Measurements from ENCODE around the gene AXIN1.
"Not testable (repeated sequence)": the region's sequence is repeated elsewhere in the genome, so short reads cannot be mapped to it uniquely, and the experiment has no call there.

AXIN1 gene

DNA sequence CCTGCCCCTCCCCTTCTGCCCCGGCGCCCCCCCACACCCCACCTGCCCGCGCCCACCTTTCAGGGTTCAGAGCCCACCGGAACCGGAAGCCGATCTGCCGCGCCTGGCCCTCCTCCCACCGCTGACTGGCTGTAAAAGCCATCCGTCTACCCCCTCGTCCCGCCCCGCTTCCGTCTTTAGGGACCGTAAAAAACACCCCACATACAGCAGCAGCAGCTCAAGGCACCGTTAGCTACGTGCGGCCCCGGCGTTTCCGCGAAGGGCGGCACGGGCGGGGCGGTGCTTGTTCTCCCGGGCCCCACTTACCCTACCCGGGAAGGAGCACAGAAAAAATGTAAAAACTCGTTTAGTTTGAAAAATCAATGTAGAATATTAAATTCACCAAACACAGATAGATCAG lies 17.9 kb upstream of the AXIN1 start, which contains the start of gene MRPL28:
Gene MRPL28 (minus strand): TSS at position 96 of the 400 bp plus-strand sequence. CDS start 320 bp downstream, outside the sequence.
- peak; percentile 91 for DNase-seq (ENCODE audit: low spot score)

DNA sequence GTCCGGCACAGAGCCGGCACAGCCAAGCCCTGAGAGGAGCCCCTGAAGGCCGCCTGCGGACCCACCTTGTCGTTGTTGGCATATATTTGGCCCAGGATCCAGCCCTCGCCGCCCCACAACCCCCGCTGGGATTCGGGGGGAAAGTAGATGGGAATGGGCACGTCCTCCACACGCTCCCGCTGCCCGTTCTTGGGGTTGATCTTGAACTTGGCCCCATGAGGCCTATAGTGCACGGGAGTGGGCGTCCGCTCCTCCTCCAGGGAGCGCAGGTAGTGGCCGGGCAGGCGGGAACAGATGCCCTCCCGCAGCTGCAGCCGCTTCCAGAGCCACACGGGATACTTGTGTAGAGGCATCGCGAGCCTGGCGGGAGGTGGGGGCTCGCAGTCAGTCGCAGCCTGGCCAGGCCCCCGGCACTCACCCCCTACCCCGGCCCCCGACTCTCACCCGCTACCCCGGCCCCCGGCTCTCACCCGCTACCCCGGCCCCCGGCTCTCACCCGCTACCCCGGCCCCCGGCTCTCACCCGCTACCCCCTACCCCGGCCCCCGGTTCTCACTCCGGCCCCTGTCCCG lies 17.4 kb upstream of the AXIN1 start:
- DNase-seq (ENCODE audit: low spot score): peak; percentile 53

DNA sequence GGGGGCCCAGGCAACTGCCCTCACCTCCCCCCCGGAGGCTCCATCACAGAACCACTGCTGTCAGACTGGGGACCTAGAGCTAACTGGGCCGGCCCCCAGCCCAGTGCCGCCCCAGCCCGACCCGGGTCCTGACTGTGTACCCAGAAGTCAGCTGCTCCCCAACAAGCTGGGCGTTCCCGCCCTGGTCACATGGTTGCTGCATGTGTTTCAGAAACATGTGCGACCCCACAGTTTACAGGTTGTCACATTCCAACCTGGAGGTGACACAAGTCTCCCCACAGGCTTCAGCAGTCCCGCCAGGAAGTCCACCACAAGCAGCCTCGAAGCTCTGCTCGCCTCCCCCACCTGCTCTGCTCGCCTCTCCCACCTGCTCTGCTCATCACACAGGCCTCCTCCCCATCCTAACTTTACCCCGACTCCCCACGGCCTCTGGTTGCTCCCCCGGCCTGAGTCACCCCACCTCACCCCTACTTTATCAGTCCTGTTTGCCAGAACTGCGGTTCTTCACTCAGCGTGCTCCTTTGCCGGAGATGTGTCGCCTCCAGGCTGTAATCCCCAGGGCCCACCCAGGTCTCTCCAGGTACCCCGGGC lies 16.8 kb upstream of the AXIN1 start:
- no peak for DNase-seq (ENCODE audit: low spot score)

DNA sequence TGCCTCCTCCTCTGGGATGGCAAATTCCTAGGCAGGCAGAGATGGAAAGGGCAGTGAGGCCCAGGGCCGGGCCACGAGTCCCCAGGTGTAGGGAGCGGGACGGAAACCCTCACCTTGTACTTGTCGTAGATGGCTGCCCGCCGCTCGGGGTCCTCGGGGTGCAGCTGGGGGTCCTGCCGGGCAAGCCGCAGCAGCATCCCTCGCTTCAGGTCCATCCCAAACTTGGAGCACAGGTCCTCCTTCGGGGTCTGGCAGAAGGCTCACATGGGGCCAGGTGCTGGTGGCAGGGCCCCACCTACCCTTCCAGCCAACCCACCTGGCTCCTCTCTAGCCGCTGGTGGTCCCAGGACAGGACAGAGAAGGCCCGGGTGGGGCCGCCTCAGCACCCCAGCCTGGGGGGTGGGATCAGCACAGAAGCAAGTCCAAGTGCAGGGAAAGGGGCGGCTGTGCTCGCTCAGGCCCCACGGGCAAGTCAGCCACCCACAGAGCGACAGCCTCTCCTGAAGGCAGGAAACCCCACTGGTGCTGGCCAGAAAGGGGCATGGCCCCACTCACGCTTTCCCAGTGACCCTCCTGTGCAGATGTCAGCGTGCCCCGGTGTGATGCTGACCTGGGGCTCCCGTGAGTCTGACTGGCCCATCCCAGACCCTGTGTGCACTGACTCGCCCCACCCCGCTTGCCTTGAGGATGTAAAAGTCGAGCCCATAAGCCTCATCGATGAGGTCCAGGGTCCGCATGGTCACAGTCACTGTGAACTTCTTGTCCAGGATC lies 16.1 kb upstream of the AXIN1 start:
- no peak for DNase-seq (ENCODE audit: low spot score)

DNA sequence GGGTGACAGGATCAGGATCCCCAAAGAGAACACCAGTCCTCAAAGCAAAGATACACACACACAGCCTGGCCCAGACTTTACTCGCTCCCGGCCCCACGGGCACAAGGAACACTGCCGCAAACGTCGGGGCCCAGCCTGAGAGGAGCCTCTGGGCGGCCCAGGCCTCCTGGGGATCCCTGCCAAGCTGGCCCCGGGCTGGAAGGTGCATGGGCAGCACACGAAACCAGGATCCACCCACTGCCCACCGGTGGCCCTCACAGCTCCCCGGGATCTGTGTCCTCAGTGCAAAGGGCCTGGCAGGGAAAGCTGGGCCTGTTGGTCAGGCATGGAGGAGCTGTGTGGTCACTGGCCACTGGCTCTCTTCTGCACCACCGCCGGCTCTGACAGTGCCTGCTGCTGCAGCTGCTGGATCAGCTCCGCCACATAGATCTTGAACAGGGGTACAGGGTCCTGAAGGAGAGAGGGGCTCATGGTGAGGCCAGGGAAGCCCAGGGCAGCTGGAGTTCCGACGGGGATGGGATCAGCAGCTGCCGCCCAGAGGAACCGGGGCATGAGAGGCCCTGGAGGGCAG lies 14.9 kb upstream of the AXIN1 start:
- no peak for DNase-seq (ENCODE audit: low spot score)

DNA sequence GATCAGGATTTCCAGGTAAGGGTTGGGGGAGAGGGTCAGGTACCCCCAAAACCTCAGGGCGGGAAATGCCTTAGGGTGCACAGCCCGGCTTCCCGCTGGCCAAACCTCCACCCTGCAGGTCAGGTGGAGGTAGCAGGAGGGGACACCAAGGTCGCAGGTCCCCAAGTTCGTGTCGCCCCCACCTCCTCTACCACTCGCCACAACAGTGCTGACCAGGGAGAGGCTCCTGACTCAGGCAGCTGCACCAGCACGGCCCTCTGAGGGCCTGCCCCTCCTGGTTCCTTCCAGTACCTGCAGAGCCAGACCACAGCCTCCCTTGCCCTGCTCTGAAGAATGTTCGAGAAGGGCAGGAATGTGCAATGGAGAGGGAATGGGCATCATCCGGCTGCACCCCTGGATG lies 14.0 kb upstream of the AXIN1 start:
- DNase-seq (ENCODE audit: low spot score): no peak

DNA sequence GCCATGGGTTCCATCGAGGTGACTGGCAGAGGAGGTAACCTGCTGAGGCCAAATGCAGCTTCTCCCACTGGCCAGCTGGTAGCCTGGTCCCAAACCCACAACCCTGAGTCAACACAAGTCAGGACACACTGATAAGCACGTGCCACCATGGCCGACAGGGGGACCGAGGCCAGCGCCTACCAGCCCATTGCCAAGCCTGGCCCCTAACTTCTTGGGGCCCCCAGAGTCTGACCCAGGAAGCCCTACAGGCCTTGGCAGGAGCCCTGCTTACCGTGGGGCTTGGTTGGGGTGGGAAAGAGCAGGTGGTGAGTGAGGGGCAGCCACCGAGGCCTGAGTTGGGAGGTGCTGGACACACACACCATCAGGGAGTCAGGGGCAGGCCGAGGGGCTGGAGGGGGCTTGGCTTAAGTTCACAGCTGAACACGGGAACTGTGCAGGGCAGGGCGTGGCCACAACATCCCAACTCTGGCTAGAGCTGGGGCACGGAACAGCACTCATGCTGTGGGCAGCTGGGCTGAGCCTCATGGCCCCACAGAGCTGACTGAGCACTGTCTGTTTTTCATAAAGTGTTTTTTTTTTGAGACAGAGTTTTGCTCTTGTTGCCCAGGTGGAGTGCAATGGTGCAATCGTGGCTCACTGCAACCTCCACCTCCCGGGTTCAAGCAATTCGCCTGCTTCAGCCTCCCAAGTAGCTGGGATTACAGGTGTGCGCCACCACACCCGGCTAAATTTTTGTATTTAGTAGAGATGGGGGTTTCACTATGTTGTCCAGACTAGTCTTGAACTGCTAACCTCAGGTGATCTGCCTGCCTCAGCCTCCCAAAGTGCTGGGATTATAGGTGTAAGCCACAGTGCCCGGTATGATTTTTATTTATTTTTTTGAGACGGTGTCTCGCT lies 12.3 kb upstream of the AXIN1 start:
- no peak for DNase-seq (ENCODE audit: low spot score)

DNA sequence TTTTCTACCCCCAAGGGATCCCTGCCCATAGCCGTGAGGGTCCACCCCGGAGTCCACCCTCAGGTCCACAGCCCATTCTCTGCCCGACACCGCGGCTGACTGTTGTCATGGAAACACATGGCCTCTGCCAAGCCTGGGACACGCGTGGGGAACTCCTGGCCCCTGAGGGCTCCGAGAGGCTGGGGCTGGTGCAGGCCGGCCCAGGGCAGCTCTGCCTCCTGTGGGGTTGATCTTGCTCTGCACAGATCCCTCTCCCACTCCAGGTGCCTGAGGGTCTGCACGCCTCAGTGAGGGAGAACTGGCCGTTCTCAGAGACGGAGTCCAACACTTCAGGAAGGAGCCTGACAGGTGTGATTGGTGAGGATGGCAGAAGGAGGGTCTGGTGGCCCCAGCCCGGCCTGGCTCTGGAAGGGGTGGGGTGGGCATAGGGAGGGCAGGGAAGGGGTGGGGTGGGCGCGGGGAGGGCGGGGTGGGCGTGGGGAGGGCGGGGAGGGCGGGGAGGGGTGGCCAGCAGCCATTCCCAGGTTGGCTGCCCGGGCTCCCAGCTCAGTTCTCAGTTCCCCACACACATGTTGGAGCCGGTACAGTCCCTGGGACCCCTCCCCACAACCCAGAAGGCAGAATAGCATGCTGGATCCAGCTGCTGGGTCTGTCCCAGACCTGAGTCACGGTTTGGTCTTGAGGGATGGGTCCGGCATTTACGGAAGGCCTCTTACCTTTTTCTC lies 11.4 kb upstream of the AXIN1 start:
- no peak for DNase-seq (ENCODE audit: low spot score)

DNA sequence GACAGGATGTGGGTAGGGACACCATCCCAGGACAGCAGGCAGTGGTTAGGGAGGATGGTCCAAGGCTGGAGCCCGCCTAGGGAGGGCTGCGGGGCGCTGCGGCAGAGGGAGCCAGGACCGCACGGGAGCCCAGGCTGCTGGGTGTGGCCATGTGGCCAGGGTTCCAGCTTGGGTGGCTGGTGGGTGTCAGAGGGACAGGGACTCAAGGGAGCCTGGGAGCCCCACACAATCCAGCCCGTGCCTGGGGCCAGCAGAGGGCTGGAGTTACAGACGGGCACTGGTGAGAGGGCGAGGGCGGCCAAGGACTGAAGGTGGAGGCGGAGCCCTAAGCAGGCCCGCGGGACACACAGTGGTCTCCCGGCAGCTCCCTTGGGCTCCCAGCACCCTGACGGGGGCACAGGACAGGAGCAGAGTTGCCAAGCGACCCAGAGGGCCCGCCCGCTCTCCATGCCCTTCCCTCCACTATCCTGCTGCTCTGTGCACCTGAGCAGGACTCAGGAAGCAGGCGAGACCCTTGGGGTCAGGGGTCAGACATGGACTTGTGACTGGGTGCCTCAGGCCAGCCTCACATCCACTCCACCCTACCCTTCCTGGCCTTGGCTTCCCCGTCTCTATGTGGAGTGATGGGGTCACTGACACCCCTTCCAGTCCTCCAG lies 10.7 kb upstream of the AXIN1 start:
- no peak for DNase-seq (ENCODE audit: low spot score)

DNA sequence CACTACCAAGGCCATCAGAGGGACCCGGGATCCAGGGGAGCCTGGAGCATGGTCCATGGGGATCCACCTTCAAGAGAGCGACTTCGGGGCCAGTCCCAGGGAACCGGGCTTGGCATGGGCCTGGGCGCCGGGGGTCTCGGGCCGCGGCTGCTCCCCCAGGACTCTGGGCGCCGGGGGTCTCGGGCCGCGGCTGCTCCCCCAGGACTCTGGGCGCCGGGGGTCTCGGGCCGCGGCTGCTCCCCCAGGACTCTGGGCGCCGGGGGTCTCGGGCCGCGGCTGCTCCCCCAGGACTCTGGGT lies 10.1 kb upstream of the AXIN1 start:
- DNase-seq (ENCODE audit: low spot score): not testable (repeated sequence)

DNA sequence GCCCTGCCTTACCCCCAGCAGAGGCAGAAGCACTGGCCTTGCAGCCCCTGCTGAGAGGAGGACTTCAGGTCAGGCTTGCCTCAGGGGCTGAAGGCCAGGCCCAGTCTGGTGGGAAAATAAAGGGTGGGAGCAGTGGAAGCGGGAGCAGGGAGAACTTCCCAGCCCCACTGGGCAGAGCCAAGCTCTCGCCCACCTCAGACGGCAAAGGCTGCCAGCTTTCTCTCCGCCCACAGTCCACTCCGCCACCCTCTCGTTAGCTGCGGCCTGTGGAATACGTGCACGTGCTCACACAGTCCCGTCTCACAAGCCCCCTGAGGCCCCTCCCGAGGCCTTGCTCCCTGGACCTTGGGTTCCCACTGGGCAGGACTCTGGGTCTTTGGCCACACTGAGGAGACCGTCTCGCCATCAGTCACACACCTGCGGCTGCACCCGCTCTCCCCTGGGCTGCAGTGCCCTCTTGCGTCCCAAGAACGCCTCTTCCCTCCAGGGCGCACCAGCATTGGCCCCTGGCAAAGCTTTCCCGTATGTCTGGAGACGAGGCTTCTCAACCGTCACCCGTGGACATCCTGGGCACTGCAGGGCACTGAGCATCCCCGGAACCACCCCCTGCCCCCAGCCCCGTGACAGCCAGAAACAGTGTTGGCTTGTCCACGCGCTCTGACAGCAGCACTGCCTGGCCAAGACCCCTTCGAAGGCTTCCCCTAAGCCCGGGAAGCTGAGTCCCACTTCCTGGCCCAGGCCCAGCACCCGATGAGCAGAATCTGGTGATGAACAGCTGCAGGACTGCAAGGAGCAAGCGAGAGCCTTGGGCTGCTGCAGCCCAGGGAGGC lies 9.6 kb upstream of the AXIN1 start:
- DNase-seq (ENCODE audit: low spot score): peak; percentile 85

DNA sequence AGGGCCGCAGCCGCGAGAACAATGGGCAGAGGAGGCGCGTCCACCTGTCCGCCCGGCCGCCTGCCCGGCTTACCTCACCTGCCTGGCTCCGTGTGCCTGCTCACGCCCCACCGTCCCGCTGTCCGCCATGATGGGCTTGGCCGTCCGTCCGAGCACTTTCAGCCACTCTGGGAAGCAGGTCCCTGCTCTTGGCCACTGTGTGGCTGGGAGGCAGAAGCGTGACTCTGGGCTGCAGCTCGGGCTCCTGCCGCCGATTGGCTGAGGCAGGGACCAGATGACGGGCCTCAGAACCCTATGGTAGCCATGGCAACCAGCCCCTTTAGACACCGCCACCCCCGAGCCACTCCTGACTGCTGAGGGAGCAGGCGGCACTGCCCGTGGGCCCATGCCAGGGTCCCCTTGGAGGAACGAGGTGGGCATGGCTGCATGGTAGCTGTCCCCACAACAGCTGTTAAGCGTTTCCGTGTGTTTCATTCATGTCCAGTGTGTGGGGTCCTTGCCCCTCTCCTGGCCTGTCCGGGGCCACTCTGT lies 8.9 kb upstream of the AXIN1 start:
- no peak for DNase-seq (ENCODE audit: low spot score)

DNA sequence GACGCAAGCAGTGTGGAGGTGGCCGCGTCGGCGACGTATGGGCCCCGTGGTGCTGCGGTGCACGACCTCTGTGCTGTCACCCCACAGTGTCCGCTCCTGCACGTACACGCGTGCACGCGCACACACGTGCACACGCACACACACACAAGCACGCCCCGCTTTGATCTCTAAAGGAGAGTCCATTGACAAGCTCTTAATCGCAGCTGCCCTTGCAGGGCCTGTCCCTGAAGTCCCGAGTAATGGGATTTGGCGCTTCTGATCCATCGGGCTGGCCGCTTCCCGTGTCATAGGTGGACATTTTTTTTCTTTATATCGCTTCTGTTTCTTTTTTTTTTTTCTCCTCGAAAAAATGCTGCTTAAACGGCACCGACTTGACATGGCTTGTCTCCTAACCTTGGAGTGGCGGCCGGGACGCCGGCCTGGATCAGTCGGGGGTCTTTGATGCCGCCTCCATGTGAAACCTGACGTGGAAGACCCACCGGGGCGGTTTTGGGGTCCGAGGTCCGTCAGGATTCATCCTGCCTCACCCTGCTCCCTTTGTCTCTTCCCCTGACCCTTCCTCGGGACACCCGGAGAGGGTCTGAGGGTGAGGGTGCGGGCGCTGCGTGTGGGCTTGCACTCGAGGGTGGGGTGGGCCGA lies 8.3 kb upstream of the AXIN1 start:
- DNase-seq (ENCODE audit: low spot score): no peak

DNA sequence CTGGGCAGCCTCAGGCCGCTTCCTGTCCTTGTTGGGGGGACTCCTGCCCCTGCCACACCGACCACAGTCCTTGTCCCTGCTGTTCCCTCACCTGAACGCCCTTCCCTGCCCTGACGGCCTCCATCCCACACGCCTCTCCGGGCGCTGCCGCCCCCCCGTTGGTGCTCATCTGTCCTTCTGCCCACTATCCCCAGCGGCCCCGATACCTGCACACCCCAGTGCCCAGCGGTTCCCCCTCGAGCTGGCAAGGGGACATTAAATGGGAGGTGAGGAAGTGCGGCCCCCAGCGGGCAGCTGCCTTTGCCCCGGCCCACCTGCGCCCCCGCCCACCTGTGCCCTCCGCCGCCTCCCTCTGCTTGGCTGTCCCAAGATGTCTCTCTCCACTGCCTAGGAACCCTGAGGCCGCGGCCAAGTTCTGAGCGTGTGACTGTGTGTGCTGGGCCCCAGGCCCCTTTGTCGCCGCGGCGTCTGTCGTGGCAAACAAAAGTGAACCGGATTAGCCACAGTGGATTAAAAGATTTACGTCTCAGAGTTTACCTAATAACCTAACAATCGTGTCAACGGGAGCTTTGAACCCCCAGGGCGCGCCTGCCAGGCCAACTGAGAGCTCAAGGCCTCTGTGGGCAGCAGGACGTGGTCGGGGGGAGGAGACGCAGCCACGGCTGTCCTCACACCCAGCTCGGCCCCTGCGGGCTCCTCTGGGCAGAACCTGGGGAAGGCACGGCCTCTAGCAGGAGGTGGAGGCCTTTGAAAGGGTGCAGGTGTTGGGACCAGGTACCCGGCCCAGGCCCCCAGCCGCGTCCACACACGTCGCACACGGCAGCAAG lies 7.6 kb upstream of the AXIN1 start:
- no peak for DNase-seq (ENCODE audit: low spot score)

DNA sequence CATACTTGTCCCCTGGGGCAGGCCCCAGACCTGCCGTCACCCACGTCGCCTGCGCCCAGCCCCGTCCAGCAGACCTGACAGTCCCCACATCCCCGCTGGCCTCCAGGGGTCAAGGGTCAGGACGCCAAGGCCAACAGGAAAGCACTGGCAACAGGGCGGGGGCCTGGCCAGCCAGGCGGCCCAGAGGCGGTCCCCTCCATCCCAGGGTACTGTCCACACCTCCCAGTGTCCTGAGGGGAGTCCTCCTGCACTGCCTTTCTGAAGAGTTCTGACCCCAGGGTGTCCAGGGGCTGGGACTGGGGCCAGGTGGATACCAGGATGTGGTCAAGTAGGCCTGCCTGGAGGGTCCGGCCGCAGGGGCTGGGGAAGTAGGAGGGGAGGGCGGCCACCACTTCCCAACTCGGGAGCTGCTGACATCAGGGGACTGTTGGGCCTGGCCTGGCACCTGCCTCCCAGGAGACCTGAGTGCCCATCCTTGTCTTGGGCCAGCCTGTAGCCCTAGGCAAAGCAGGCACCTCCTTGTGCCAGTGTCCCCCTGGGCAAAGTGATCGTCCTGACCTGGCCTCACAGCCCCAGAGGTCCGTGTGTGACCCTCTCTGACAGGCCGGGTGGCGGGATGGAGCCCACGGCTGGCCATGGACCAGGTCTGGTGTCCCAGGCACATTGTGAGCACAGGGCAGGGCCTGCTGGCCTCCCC lies 6.7 kb upstream of the AXIN1 start:
- no peak for DNase-seq (ENCODE audit: low spot score)

DNA sequence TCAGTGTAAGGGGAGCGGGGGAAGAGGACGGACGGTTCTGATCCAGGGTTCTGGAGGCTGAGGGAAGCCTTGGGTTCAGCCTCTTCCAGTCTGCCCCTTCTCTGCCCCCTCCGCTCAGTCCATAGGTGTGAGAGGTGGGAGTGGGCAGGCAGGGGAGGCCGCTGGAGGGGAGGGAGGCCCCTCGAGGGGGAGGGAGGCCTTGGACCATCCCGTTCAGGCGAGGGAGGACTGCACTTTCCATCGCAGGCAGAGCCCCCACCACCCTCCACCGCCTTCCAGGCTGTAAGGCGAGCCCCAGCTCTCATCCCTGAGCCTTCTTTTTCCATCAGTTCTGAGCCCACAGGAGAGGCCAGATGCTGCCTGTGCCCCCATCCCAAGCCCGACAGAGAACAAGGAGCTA lies 4.2 kb upstream of the AXIN1 start:
- no peak for DNase-seq (ENCODE audit: low spot score)

DNA sequence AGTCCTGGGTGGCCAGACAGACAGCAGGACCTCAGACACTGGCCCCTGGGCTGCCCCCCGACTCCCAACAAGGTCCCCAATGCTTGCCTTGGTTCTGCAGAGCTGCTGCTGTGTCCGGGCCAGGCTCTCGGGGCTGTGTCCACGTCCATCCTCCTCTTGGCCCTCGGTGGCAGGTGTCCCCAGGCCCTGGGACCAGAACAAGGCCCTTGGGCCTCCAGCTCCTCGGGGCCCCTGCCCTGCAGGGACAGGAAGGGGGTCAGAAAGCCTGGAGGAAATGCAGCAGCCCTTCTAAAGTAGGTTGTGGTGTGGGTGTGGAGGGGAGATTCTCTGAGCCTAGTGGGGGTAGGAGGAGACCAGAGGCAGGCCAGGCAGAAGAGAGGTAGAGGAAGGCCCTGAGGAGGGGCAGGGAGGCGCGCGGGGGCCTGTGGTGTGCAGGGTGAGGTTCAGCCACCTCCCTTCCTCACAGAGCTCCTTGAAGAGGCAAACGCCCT lies 2.5 kb upstream of the AXIN1 start:
- DNase-seq (ENCODE audit: low spot score): no peak
